GM19395 (cell line): ENCODE results near the gene CDX1.

ENCODE experiments used
- ATAC-seq: cut with Tn5 transposase; IDR thresholded peaks from one replicate; pipeline ENCODE4 v1.9.1; 2021; ENCODE audit warnings: mild to moderate bottlenecking, moderate library complexity; ENCODE audit not compliant: unreplicated experiment

CDX1 gene

GRCh38 chr5:150131461-150131860, 35.1 kb upstream of the CDX1 start:
- no peak for ATAC-seq

GRCh38 chr5:150131978-150132694, 34.4 kb upstream of the CDX1 start:
- no peak for ATAC-seq

- no peak for ATAC-seq
Measured at GRCh38 chr5:150132740-150133139, 33.8 kb upstream of the CDX1 start.

GRCh38 chr5:150133581-150134197, 32.9 kb upstream of the CDX1 start:
- no peak for ATAC-seq

GRCh38 chr5:150134198-150134588, 32.4 kb upstream of the CDX1 start:
- no peak for ATAC-seq

GRCh38 chr5:150135557-150136304, 30.8 kb upstream of the CDX1 start:
- ATAC-seq = no peak

- no peak for ATAC-seq
Measured at GRCh38 chr5:150136305-150137167, 30.0 kb upstream of the CDX1 start.

- no peak for ATAC-seq
Measured at GRCh38 chr5:150137168-150137957, 29.2 kb upstream of the CDX1 start.

- ATAC-seq = no peak
Measured at GRCh38 chr5:150137997-150138396, 28.6 kb upstream of the CDX1 start.

- no peak for ATAC-seq
Measured at GRCh38 chr5:150138551-150139265, 27.9 kb upstream of the CDX1 start.

GRCh38 chr5:150139334-150139733, 27.2 kb upstream of the CDX1 start:
- ATAC-seq = no peak

- ATAC-seq = no peak
Measured at GRCh38 chr5:150140830-150141229, 25.7 kb upstream of the CDX1 start.

GRCh38 chr5:150141544-150142184, 24.9 kb upstream of the CDX1 start:
- no peak for ATAC-seq

GRCh38 chr5:150142185-150142958, 24.2 kb upstream of the CDX1 start:
- no peak for ATAC-seq

GRCh38 chr5:150142959-150143349, 23.6 kb upstream of the CDX1 start:
- ATAC-seq = no peak

GRCh38 chr5:150143350-150144245, 23.0 kb upstream of the CDX1 start:
- ATAC-seq = no peak

GRCh38 chr5:150144246-150144801, 22.3 kb upstream of the CDX1 start:
- no peak for ATAC-seq
